GM21390 (cell line): ENCODE data around the gene ZNG1C.
"Not testable (repeated sequence)": the region's sequence is repeated elsewhere in the genome, so short reads cannot be mapped to it uniquely, and the experiment has no call there.

Experiments
- ATAC-seq: cut with Tn5 transposase; IDR thresholded peaks from one replicate; pipeline ENCODE4 v1.9.1; 2021; ENCODE audit not compliant: unreplicated experiment

Gene ZNG1C

DNA sequence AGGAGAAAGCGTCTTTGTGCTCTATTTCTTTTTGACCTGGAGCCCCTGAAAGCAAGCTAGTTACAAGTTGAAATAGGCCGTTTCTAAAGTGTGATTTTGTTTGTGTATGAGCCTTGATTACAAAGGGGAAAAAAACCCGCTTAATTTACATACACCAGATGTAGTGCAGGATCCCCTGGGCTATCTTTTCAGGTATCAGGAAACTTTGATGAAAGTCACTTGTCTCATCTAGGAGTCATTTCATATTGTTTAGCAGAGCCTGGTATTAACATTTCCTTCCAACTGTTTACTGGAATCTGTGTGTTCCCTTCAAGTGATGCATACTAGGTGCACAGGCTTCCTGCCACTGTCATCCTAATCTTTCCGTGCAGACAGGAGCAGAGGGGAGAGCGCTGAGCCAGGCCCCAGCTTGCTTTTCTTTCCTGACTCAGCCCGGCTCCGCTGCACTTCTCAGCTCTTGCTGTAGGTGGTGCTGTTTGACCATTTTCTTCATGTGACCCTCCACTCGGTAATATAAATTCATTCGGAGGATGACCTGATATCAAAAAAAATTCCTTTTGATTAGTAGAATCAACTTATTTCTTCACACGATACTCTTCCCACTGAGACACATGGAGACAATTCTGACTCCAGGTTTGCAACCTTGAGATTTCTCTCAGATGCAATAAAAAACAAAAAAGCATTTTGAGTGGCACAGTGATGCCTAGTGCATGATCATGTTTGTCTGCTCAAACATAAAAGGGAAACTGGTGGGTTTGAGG is 100.7 kb downstream of the ZNG1C start:
- peak; percentile 85 for ATAC-seq

DNA sequence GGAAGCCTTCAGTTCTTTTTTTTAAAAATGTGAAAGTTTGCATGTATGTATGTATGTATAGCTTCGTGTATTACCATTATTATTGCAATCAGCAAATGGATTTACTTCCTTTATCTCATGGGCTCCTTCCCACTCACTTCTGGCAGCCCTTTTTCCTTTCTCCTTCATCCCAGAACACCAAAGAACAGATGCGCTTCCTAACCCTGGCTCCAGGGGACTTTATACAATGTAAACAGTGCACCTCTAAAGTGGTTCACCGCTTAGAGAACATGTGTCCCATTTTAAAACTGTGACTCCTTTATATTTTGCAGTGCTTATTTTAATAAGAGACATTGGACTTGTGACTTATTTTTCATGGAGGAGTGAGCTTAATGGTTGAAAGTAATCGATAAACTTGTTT is 101.5 kb downstream of the ZNG1C start:
- ATAC-seq: not testable (repeated sequence)

DNA sequence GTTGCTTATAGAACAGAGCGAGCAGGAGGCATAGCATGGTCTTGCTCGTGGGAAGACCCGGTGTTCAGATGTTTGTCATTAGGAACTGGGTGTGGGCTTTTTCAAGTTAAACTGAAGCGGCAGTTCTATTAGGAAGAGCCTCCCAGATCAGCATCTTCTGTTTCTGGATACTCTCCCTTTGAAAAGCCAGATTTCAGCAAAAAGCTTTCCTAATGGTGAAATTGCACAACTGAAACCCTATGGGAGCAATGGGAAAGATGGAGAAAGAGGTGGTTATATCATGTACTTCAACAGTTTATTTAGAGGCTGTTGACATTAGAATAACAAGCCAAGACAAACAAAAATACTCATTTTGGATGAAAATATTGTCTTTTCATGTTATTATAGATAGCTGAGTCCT is 102.2 kb downstream of the ZNG1C start:
- not testable (repeated sequence) for ATAC-seq
